Tibial artery (tissue), 4 donors: ENCODE measurements around the gene LZIC.
A peak's percentile ranks its signal among the peaks of the same experiment; 100 is the strongest.

Experiments
- DNase-seq, 2 donors: peaks; one replicate each; pipeline ENCODE4 v3.0.0-alpha.2; 2019
- H3K27ac ChIP-seq, 2 donors: fragments of 200-600 bp; sonication (generic) in 1 of 2; 1 replicate in 1 of 2; 2 replicates in 1 of 2; pipeline ENCODE4 v1.5.1; 2018 to 2019; ENCODE audit warnings: mild to moderate bottlenecking in 1 of 2
- H3K27me3 ChIP-seq, 2 donors: fragments of 200-600 bp; sonication (generic) in 1 of 2; one replicate each; pipeline versions ENCODE4 v1.5.1 to v1.6.0; 2016 to 2019
- H3K36me3 ChIP-seq, 3 donors: fragments of 200-600 bp; sonication (generic) in 2 of 3; one replicate each; pipeline ENCODE4 v1.5.1; 2016 to 2019; ENCODE audit warnings: mild to moderate bottlenecking in 2 of 3
- H3K4me1 ChIP-seq, 4 donors: fragments of 200-600 bp; sonication (generic) in 2 of 4; 1 replicate in 3 of 4; 2 replicates in 1 of 4; pipeline ENCODE4 v1.5.1; 2016 to 2019
- H3K4me3 ChIP-seq, 2 donors: fragments of 200-600 bp; sonication (generic) in 1 of 2; 1 replicate in 1 of 2; 2 replicates in 1 of 2; pipeline ENCODE4 v1.5.1; 2018 to 2019; ENCODE audit warnings: mild to moderate bottlenecking in 2 of 2
- H3K9me3 ChIP-seq, 3 donors: fragments of 200-600 bp; sonication (generic) in 1 of 3; one replicate each; pipeline ENCODE4 v1.5.1; 2016 to 2019
- intact Hi-C: fragments of 100-400 bp; cut with DNase I; formaldehyde crosslinking; loops from one replicate; pipeline ENCODE4 v1.15.0; 2023; ENCODE audit warnings: low total_unique reads
- TF ChIP-seq, protein P1 (sequence below), 2 experiments: fragments of 200-600 bp in 1 of 2; fragments of 450-650 bp in 1 of 2; IDR thresholded peaks; one replicate each; pipeline ENCODE4 v1.5.1; 2017 to 2019; ENCODE audit warnings: antibody characterized with exemption in 2 of 2, mild to moderate bottlenecking in 1 of 2, moderate library complexity in 1 of 2

The LZIC gene

DNA sequence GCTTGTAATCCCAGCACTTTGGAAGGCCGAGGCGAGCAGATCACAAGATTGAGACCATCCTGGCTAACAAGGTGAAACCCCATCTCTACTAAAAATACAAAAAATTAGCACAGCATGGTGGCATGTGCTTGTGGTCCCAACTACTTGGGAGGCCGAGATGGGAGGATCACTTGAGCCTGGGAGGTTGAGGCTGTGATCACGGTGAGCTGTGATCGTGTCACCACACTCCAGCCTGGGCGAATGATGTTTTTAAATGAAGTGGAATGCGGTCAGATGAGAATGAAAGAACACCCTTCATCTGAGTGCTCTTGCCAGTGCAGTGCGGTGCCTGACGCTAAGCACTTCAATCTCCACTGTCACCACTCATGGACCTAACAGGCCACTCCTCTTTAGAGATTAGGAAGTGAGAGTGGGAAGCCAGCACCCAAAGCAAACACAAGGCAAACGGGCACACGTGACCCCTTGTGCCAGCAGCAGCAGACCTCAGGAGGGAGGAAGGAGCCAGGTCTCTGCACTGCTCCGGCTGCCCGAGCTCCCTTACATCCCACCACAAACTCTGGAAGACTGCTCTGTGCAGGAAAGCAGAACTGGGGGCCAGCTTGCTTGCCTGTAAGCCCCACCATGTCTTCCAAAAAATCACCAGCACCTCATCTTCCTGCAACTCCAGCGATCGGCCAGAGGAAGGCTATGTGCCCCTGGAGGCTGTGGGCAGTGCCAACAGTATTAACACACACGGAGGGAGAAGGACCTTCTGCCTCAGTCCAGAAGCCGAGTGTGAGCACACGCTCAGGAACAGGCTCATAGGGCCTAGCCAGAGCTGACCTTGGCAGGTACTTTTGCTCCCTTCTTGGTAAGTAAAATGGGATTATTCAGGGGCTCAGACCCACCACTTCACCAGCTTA, 42.8 kb downstream of the LZIC start:
- DNase-seq, result peak; percentile 79 to 86
- Histone ChIP-seq H3K27ac (peak overlapping the region; percentile 65 to 69), H3K4me1 (peaks cover 0 to 28% (median 18%) of the 10 kb centered on the region in 4 donors), H3K4me3 (peak overlapping the region; percentile 19 to 31), H3K27me3 (no peaks in the 10 kb centered on the region), H3K9me3 (no peaks in the 10 kb centered on the region), H3K36me3 (no peaks in the 10 kb centered on the region)
- intact Hi-C loops, result no loop called here
- TF ChIP-seq, protein P1, sequence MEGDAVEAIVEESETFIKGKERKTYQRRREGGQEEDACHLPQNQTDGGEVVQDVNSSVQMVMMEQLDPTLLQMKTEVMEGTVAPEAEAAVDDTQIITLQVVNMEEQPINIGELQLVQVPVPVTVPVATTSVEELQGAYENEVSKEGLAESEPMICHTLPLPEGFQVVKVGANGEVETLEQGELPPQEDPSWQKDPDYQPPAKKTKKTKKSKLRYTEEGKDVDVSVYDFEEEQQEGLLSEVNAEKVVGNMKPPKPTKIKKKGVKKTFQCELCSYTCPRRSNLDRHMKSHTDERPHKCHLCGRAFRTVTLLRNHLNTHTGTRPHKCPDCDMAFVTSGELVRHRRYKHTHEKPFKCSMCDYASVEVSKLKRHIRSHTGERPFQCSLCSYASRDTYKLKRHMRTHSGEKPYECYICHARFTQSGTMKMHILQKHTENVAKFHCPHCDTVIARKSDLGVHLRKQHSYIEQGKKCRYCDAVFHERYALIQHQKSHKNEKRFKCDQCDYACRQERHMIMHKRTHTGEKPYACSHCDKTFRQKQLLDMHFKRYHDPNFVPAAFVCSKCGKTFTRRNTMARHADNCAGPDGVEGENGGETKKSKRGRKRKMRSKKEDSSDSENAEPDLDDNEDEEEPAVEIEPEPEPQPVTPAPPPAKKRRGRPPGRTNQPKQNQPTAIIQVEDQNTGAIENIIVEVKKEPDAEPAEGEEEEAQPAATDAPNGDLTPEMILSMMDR (IDR thresholded peaks at IDR 0.05), result peak in 1 of 2 experiments; percentile 14

DNA sequence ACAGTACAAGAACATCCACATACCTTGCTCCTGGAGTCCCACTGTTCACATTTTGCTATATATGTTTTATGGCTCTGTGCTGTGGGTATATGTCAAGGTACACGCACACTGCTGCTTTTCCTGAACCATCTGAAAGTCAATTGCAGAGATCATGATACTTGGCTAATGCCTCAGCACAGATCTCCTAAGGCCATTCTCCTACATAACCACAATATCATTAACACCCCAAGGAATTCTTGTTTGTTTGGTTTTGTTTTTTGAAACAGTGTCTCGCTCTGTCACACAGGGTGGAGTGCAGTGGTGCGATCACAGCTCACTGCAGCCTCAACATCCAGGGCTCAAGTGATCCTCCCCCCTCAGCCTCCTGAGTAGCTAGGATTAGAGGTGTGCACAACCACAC, 49.1 kb downstream of the LZIC start:
- peaks cover 0 to 6% (median under 1%) of the 10 kb centered on the region in 4 donors for H3K4me1 ChIP-seq
- peaks cover 0 to 6% (median 0%) of the 10 kb centered on the region in 3 donors for H3K36me3 ChIP-seq
- TF ChIP-seq, protein P1 (IDR thresholded peaks at IDR 0.05), result no peak
- H3K27ac ChIP-seq, result no peak overlapping the region
- intact Hi-C loops, result no loop called here
- no peak overlapping the region for H3K4me3 ChIP-seq
- DNase-seq, result no peak
- no peaks in the 10 kb centered on the region for H3K9me3 ChIP-seq
- H3K27me3 ChIP-seq, result no peaks in the 10 kb centered on the region

DNA sequence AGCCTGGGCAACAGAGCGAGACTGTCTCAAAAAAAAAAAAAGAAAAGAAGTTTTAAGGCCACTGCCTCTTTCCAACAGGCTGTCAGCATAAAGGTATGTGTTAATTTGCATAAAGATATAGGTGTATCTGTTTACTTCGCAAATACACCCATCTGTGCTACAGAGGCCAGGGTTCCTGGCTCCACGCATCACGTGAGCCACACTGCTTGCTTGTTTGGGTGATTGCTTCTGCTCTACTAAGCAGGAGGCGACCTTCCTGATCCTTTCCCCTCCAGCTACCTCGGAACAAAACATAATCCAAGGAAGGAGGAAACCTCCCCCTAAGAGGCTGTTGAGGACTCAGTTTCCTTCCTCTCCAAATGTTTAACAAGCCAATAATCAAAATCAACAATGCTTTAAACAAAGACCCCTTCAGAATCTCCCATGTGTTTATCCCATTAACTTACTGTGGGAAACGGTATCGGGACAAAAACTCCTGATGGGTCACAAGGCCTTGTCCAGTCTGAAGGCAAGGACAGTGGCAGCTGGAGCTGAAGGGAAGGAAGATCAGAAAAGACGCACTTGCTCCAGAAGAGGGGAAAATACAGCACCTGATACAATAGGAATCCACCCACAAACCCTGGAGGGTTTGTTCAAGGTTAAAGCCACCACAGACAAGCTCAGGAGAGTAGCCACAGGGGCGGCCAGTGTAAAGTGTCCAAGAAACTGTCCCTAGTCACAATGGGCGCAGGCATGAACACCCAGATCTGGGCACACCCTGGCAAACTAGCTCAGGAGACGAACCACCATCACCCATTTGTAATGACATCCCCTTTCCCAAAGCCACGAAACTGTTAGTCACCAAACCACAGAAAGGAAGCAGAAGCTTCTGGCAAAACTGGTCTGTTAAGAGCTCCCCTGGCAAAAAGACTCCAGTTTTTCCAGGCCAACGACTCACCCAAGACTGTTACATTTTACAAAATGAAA, 50.3 kb downstream of the LZIC start:
- intact Hi-C loops, result no loop called here
- peaks cover 0 to 6% (median 0%) of the 10 kb centered on the region in 3 donors for H3K36me3 ChIP-seq
- H3K27me3 ChIP-seq, result no peaks in the 10 kb centered on the region
- no peak overlapping the region for H3K4me3 ChIP-seq
- H3K27ac ChIP-seq, result no peak overlapping the region
- peak in 1 of 2 donors; percentile 36 for DNase-seq
- TF ChIP-seq, protein P1 (IDR thresholded peaks at IDR 0.05), result no peak
- no peaks in the 10 kb centered on the region for H3K9me3 ChIP-seq
- peaks cover 0 to 9% (median 3%) of the 10 kb centered on the region in 4 donors for H3K4me1 ChIP-seq

DNA sequence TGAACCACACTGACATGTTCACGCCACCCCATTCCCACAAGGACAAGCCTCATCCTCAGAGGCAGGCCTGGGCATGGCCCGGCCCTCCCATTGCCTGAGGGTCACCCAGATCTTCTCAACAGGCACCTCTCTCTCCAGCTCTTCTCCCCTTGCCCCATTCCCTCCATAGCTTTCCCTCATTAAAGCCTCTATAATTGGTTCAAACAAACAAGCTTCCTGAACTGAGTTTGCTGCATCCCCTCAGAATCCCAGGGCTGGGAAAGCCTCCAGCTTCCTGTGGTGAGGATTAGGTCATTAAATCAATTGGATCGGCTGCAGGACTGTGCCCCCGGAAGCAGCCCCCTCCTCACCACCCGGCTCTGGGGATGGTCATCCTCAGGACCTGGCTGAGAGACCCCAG, 52.0 kb downstream of the LZIC start:
- no peak for DNase-seq
- intact Hi-C loops, result no loop called here
- Histone ChIP-seq H3K4me1 (peaks cover 0 to 9% (median 3%) of the 10 kb centered on the region in 4 donors), H3K4me3 (no peak overlapping the region), H3K27me3 (no peaks in the 10 kb centered on the region), H3K36me3 (peaks cover 0 to 9% (median 6%) of the 10 kb centered on the region in 3 donors), H3K27ac (no peak overlapping the region), H3K9me3 (no peaks in the 10 kb centered on the region)
- TF ChIP-seq, protein P1 (IDR thresholded peaks at IDR 0.05), result no peak

DNA sequence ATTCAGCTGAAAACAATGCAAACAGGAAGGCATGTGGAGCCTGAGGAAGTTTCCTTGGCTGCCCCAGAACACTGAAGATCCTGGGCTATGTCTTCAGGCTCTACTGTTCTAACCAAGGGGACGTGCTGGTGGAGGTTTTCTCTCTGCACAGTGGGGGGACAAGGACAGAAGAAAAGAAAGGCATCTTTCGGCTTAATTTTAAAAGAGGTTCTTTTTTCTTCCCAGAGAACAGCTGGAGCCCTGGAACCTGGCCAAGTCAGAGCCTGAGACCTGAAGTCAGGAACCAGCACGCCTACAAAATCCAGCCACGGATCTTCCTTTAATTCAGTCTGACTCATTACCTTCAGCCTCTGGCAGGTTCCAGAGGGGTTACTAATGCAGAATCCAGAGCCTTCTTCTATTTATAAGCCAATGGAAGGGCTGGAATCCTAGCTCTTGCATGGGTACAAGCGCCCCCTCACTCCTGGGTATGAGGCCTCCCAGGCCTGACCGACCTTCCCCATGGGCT, 52.9 kb downstream of the LZIC start:
- H3K4me1 ChIP-seq, result peaks cover 0 to 9% (median 3%) of the 10 kb centered on the region in 4 donors
- H3K27me3 ChIP-seq, result no peaks in the 10 kb centered on the region
- no peaks in the 10 kb centered on the region for H3K9me3 ChIP-seq
- no peak overlapping the region for H3K27ac ChIP-seq
- DNase-seq, result no peak
- intact Hi-C loops, result no loop called here
- TF ChIP-seq, protein P1 (IDR thresholded peaks at IDR 0.05), result no peak
- H3K4me3 ChIP-seq, result no peak overlapping the region
- peaks cover 0 to 12% (median 6%) of the 10 kb centered on the region in 3 donors for H3K36me3 ChIP-seq
